ENCODE results near the gene FBXO11. TPM values are rescaled to one million over a fixed set of nuclear protein-coding genes. Genes with fewer than 3 reads are reported as not detected.

Gene FBXO11
- total and polyA plus RNA-seq, 10 of the 15 experiments (the other 5 are each of a cell fraction or from before 2014, with no cell fraction given), result 5.9 to 38.9 (median 22.5) TPM

DNA sequence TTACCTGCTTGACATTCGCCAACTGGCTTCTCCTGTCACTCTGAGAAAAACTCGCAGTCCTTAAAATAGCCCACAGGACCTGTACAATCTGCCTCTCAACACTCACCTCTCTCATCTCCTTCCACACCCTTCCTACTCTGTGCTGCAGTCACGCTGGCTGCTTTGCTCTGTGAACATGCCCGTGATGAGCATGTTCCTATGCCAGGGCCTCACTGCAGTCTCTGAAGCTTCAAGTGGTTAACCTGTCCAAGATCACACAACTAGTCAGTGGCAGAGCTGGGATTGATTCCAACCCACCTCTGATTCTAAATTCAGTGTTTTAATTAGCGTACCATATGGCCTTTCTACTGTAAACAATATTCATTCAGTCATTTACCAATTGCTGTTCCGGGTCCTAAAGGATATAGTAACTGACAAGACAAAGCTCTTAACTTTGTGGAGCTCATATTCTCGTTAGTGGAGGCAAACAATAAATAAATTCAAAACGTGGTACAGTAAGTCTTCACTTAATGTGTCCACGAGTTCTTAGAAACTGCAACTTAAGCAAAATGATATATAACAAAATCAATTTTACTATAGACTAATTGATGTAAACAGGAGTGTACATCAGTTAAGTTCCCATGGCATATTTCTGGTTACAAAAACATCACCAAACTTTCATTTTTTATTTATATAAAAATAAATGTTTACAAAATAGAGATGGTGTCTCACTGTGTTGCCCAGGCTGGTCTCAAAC, 38.9 kb upstream of the FBXO11 start:
- Histone ChIP-seq H4K20me1 (ENCODE audit: control insufficient read depth, insufficient read depth) (no peaks in the 10 kb centered on the region), H3K36me3 (ENCODE audit: control insufficient read depth in 2 of 2, insufficient read depth in 2 of 2, low read length in 1 of 2) (no peaks in the 10 kb centered on the region), H2AFZ (ENCODE audit: control insufficient read depth, low read depth, low read length) (no peak overlapping the region), H3K9me3 (replicated peaks; ENCODE audit: control insufficient read depth, insufficient read depth, low read length) (no peaks in the 10 kb centered on the region), H3K4me1 (ENCODE audit: control insufficient read depth, insufficient read depth, low read length) (no peaks in the 10 kb centered on the region), H3K4me3 (no peak overlapping the region), H3K4me2 (ENCODE audit: control insufficient read depth, insufficient read depth) (no peak overlapping the region), H3K79me2 (ENCODE audit: control insufficient read depth, insufficient read depth, low read length) (no peaks in the 10 kb centered on the region), H3K9ac (ENCODE audit: control insufficient read depth, insufficient read depth, low read length) (no peak overlapping the region), H3K27ac (ENCODE audit: control insufficient read depth, insufficient read depth) (no peak overlapping the region), H3K27me3 (replicated peaks in 1 of 2; ENCODE audit: control insufficient read depth in 2 of 2, insufficient read depth in 2 of 2, low read length in 1 of 2) (no peaks in the 10 kb centered on the region)
- FAIRE-seq, result no peak
- TF ChIP-seq YBX1 (IDR thresholded peaks at IDR 0.05), result no peak
- TF ChIP-seq, protein P1, sequence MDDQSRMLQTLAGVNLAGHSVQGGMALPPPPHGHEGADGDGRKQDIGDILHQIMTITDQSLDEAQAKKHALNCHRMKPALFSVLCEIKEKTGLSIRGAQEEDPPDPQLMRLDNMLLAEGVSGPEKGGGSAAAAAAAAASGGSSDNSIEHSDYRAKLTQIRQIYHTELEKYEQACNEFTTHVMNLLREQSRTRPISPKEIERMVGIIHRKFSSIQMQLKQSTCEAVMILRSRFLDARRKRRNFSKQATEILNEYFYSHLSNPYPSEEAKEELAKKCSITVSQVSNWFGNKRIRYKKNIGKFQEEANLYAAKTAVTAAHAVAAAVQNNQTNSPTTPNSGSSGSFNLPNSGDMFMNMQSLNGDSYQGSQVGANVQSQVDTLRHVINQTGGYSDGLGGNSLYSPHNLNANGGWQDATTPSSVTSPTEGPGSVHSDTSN (IDR thresholded peaks at IDR 0.05; ENCODE audit: insufficient replicate concordance, low read depth, low read length), result no peak
- TF ChIP-seq, protein P2, sequence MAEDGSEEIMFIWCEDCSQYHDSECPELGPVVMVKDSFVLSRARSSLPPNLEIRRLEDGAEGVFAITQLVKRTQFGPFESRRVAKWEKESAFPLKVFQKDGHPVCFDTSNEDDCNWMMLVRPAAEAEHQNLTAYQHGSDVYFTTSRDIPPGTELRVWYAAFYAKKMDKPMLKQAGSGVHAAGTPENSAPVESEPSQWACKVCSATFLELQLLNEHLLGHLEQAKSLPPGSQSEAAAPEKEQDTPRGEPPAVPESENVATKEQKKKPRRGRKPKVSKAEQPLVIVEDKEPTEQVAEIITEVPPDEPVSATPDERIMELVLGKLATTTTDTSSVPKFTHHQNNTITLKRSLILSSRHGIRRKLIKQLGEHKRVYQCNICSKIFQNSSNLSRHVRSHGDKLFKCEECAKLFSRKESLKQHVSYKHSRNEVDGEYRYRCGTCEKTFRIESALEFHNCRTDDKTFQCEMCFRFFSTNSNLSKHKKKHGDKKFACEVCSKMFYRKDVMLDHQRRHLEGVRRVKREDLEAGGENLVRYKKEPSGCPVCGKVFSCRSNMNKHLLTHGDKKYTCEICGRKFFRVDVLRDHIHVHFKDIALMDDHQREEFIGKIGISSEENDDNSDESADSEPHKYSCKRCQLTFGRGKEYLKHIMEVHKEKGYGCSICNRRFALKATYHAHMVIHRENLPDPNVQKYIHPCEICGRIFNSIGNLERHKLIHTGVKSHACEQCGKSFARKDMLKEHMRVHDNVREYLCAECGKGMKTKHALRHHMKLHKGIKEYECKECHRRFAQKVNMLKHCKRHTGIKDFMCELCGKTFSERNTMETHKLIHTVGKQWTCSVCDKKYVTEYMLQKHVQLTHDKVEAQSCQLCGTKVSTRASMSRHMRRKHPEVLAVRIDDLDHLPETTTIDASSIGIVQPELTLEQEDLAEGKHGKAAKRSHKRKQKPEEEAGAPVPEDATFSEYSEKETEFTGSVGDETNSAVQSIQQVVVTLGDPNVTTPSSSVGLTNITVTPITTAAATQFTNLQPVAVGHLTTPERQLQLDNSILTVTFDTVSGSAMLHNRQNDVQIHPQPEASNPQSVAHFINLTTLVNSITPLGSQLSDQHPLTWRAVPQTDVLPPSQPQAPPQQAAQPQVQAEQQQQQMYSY (CRISPR knock-in tag; IDR thresholded peaks at IDR 0.05), result no peak
- TF ChIP-seq EGR1 (IDR thresholded peaks at IDR 0.05; ENCODE audit: borderline replicate concordance in 1 of 2, low read depth in 2 of 2, low read length in 2 of 2), result no peak
- TF ChIP-seq MTA3 (IDR thresholded peaks at IDR 0.05; ENCODE audit: borderline replicate concordance, low read length), result no peak
- TF ChIP-seq KLF5 (IDR thresholded peaks at IDR 0.05; ENCODE audit: partially characterized antibody), result no peak
- no peak for TF ChIP-seq TCF12 (IDR thresholded peaks at IDR 0.05; ENCODE audit: low read depth, low read length)
- TF ChIP-seq, protein P3, sequence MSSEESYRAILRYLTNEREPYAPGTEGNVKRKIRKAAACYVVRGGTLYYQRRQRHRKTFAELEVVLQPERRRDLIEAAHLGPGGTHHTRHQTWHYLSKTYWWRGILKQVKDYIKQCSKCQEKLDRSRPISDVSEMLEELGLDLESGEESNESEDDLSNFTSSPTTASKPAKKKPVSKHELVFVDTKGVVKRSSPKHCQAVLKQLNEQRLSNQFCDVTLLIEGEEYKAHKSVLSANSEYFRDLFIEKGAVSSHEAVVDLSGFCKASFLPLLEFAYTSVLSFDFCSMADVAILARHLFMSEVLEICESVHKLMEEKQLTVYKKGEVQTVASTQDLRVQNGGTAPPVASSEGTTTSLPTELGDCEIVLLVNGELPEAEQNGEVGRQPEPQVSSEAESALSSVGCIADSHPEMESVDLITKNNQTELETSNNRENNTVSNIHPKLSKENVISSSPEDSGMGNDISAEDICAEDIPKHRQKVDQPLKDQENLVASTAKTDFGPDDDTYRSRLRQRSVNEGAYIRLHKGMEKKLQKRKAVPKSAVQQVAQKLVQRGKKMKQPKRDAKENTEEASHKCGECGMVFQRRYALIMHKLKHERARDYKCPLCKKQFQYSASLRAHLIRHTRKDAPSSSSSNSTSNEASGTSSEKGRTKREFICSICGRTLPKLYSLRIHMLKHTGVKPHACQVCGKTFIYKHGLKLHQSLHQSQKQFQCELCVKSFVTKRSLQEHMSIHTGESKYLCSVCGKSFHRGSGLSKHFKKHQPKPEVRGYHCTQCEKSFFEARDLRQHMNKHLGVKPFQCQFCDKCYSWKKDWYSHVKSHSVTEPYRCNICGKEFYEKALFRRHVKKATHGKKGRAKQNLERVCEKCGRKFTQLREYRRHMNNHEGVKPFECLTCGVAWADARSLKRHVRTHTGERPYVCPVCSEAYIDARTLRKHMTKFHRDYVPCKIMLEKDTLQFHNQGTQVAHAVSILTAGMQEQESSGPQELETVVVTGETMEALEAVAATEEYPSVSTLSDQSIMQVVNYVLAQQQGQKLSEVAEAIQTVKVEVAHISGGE (CRISPR knock-in tag; IDR thresholded peaks at IDR 0.05), result no peak
- TF ChIP-seq IKZF1 (conservative IDR thresholded peaks at IDR 0.05), result no peak
- SMC1A ChIA-PET (ENCODE audit: uncharacterized antibody, unreplicated experiment), result interaction anchor here (1.1 kb wide), 1 partner anchor 12 kb away, joined by 3 read pairs; no protein-coding TSS in a partner anchor
- no peak for DNase-seq (ENCODE audit: low read depth, low spot score)
- in situ Hi-C loops (cut with MboI), result no loop called here
- 21% methylated on average over 9 of the region's 9 CpGs for WGBS (ENCODE audit: insufficient coverage, insufficient replicate concordance, low lambda C conversion rate, missing lambda C conversion rate)
- no peak for ATAC-seq
- no TSS peak for BruUV-seq (replicated peaks)
- CTCF ChIA-PET, result no interaction called here
- intact Hi-C loops (cut with micrococcal nuclease; ENCODE audit: unreplicated experiment), result no loop called here
- POLR2A ChIA-PET, result no interaction called here
- RAD21 ChIA-PET (ENCODE audit: unreplicated experiment), result no interaction called here

Data from GM12878 (cell line).